Measurements from ENCODE around the gene ELOB. TPM values are rescaled to one million over a fixed set of nuclear protein-coding genes. Genes with fewer than 3 reads are reported as not detected.

The ELOB gene
- total and polyA plus RNA-seq, 2 of the 13 experiments (the other 11 are each of a cell fraction or from before 2014, with no cell fraction given): 208 to 225 TPM

GRCh38 chr16:2815299-2815771, 38.3 kb upstream of the ELOB start (continued):
- TF ChIP-seq MXD4 (CRISPR knock-in tag; IDR thresholded peaks at IDR 0.05) (no peak), ETV6 (CRISPR knock-in tag; conservative IDR thresholded peaks at IDR 0.05) (no peak)

GRCh38 chr16:2814551-2815298, 37.6 kb upstream of the ELOB start:
- Histone ChIP-seq H3K27ac (ENCODE audit: extremely low read length, insufficient read depth, low read length) (no peak overlapping the region), H3K9ac (ENCODE audit: insufficient read depth, low read depth, low read length) (no peak overlapping the region), H3K4me2 (ENCODE audit: low read depth, low read length) (peak overlapping the region; percentile 45), H3K36me3 (replicated peaks in 1 of 2; ENCODE audit: control insufficient read depth in 1 of 2, insufficient read depth in 2 of 2, low read length in 2 of 2) (no peaks in the 10 kb centered on the region), H3K4me3 (replicated peaks in 1 of 3; ENCODE audit: insufficient read depth in 1 of 3, low read depth in 2 of 3, low read length in 3 of 3) (peak overlapping the region in 1 of 3 experiments; percentile 18; a peak in 1 of 6 replicates), H3K9me3 (ENCODE audit: low read length) (no peaks in the 10 kb centered on the region), H4K20me1 (ENCODE audit: insufficient read depth, low read length) (no peaks in the 10 kb centered on the region), H3K4me1 (ENCODE audit: insufficient read depth, low read length) (peaks cover 19% of the 10 kb centered on the region), H3K79me2 (ENCODE audit: insufficient read depth, low read length) (no peaks in the 10 kb centered on the region), H2AFZ (ENCODE audit: low read length) (no peak overlapping the region), H3K27me3 (ENCODE audit: control insufficient read depth in 1 of 2, insufficient read depth in 2 of 2, low read length in 2 of 2) (peaks cover 11 to 51% of the 10 kb centered on the region in 2 experiments)
- intact Hi-C loops (cut with micrococcal nuclease; ENCODE audit: unreplicated experiment): no loop called here
- TF ChIP-seq ZBTB21 (CRISPR knock-in tag; IDR thresholded peaks at IDR 0.05) (no peak), UBTF (CRISPR knock-in tag; IDR thresholded peaks at IDR 0.05) (0 out of 2 replicates have a peak, but pooled peaks have one; percentile 39), ZNF30 (CRISPR knock-in tag; IDR thresholded peaks at IDR 0.05) (0 out of 2 replicates have a peak, but pooled peaks have one; percentile 39), SSRP1 (CRISPR knock-in tag; IDR thresholded peaks at IDR 0.05) (no peak), ATF6 (CRISPR knock-in tag; conservative IDR thresholded peaks at IDR 0.05) (no peak)
- peak; percentile 24 for ATAC-seq
- DNase-seq (ENCODE audit: low spot score): no peak
- 37% methylated on average over 5 of the region's 20 CpGs for WGBS (ENCODE audit: low lambda C conversion rate)
- in situ Hi-C loops (cut with HindIII; ENCODE audit: extremely low pct_ligation_motif_present, low pct_unique_long_range_greater_than_20kb): no loop called here
- ChIA-PET CTCF (ENCODE audit: low intra/inter-chr PET ratio, low total read pairs) (no interaction called here), POLR2A (no interaction called here)
- BruUV-seq (replicated peaks): no TSS peak
- no peak for FAIRE-seq

All from HepG2 (cell line).